Keratinocyte (primary cell): ENCODE data around the gene COL20A1. TPM values are rescaled to one million over a fixed set of nuclear protein-coding genes. Genes with fewer than 3 reads are reported as not detected.

ENCODE experiments used
- DNase-seq: peaks from one replicate; pipeline ENCODE4 v3.0.0-alpha.2; 2011; ENCODE audit warnings: low read depth, missing footprints, low spot score
- FAIRE-seq: peaks from 2 replicates; lab custom pipeline; 2011; peaks lifted over from hg19 to GRCh38; lab: Jason Lieb, UNC
- H2AFZ ChIP-seq: 2 replicates; pipeline ENCODE4 v1.6.0; 2012; ENCODE audit warnings: low read length, control low read depth, inconsistent platforms; ENCODE audit not compliant: control insufficient read depth
- H3K27ac ChIP-seq: 2 replicates; pipeline ENCODE4 v1.5.1; 2011; ENCODE audit warnings: low read length; ENCODE audit not compliant: control insufficient read depth, insufficient read depth
- H3K27me3 ChIP-seq: 3 replicates; pipeline ENCODE4 v1.6.0; 2011; ENCODE audit warnings: low read length; ENCODE audit not compliant: control insufficient read depth, insufficient read depth; ENCODE audit errors: extremely low read depth
- H3K36me3 ChIP-seq, 2 experiments: 2 replicates in 1 of 2; 3 replicates in 1 of 2; pipeline ENCODE4 v1.5.1; 2011; ENCODE audit warnings: low read length in 2 of 2, mild to moderate bottlenecking in 1 of 2; ENCODE audit not compliant: control insufficient read depth in 2 of 2, insufficient read depth in 2 of 2; ENCODE audit errors: extremely low read depth in 1 of 2
- H3K4me1 ChIP-seq: 3 replicates; pipeline ENCODE4 v1.5.1; 2011; ENCODE audit warnings: low read length; ENCODE audit not compliant: control insufficient read depth, insufficient read depth; ENCODE audit errors: extremely low read depth
- H3K4me2 ChIP-seq: 3 replicates; pipeline ENCODE4 v1.6.0; 2011; ENCODE audit warnings: low read depth, low read length; ENCODE audit not compliant: control insufficient read depth, insufficient read depth; ENCODE audit errors: extremely low read depth
- H3K4me3 ChIP-seq, 3 experiments: fragments of 200-600 bp in 1 of 3; sonication (generic) in 1 of 3; 2 replicates in 2 of 3; 3 replicates in 1 of 3; pipeline ENCODE4 v1.5.1; 2011 to 2016; ENCODE audit warnings: low read length in 3 of 3, mild to moderate bottlenecking in 3 of 3, control low read depth in 2 of 3, inconsistent platforms in 1 of 3, low read depth in 1 of 3, mixed read lengths in 1 of 3, mixed run types in 1 of 3, moderate library complexity in 1 of 3; ENCODE audit not compliant: control insufficient read depth in 2 of 3, insufficient read depth in 2 of 3; ENCODE audit errors: extremely low read depth in 1 of 3
- H3K79me2 ChIP-seq: 2 replicates; pipeline ENCODE4 v1.6.0; 2012; ENCODE audit warnings: low read length; ENCODE audit not compliant: control insufficient read depth, insufficient read depth
- H3K9ac ChIP-seq: 3 replicates; pipeline ENCODE4 v1.6.0; 2011; ENCODE audit warnings: low read length; ENCODE audit not compliant: control insufficient read depth, insufficient read depth; ENCODE audit errors: extremely low read depth
- H3K9me1 ChIP-seq: 3 replicates; pipeline ENCODE4 v1.6.0; 2011; ENCODE audit warnings: low read length; ENCODE audit not compliant: control insufficient read depth, insufficient read depth; ENCODE audit errors: extremely low read depth
- H3K9me3 ChIP-seq: 2 replicates; pipeline ENCODE4 v1.5.1; 2012; ENCODE audit warnings: low read depth, low read length; ENCODE audit not compliant: control insufficient read depth
- H4K20me1 ChIP-seq: 3 replicates; pipeline ENCODE4 v1.6.0; 2011; ENCODE audit warnings: low read length; ENCODE audit not compliant: control insufficient read depth, insufficient read depth; ENCODE audit errors: extremely low read depth
- EZH2 ChIP-seq: IDR thresholded peaks from one replicate; pipeline ENCODE4 v1.6.1; 2012; ENCODE audit warnings: inconsistent platforms, mild to moderate bottlenecking, low read length, moderate library complexity
- dilution Hi-C: fragments of 300-500 bp; cut with MboI; formaldehyde crosslinking; loops from one replicate; pipeline ENCODE4 v1.7.0; 2020; ENCODE audit warnings: low sequenced_read_pairs; ENCODE audit not compliant: extremely low pct_ligation_motif_present
- polyA plus RNA-seq, 5 experiments: library from polyadenylated mRNA; depleted of rRNA in 3 of 5; stranded (reverse) in 3 of 5; stranded (forward) in 1 of 5; unstranded in 1 of 5; fragments of >200 nt; gene quantifications; 1 replicate in 1 of 5; 2 replicates in 3 of 5; 3 replicates in 1 of 5; pipeline versions ENCODE4 v1.2.1 to v1.2.3, GENCODE V29; 2011 to 2012; ENCODE audit warnings: missing spikeins in 2 of 5, low read depth in 1 of 5, low replicate concordance in 1 of 5
- TF ChIP-seq, protein P1 (sequence below), 3 experiments: IDR thresholded peaks in 1 of 3; conservative IDR thresholded peaks in 1 of 3; optimal IDR thresholded peaks in 1 of 3; 2 replicates in 2 of 3; 3 replicates in 1 of 3; pipeline versions ENCODE3 to v1.5.1; 2011; ENCODE audit warnings: low read length in 3 of 3, mild to moderate bottlenecking in 3 of 3, moderate library complexity in 2 of 3, control low read depth in 1 of 3, inconsistent platforms in 1 of 3; ENCODE audit not compliant: insufficient read depth in 2 of 3; ENCODE audit errors: extremely low read depth in 1 of 3

The COL20A1 gene
- polyA plus RNA-seq, 1 donor (not counting 4 experiments of a cell fraction or from before 2014, with no cell fraction given), result not detected

DNA sequence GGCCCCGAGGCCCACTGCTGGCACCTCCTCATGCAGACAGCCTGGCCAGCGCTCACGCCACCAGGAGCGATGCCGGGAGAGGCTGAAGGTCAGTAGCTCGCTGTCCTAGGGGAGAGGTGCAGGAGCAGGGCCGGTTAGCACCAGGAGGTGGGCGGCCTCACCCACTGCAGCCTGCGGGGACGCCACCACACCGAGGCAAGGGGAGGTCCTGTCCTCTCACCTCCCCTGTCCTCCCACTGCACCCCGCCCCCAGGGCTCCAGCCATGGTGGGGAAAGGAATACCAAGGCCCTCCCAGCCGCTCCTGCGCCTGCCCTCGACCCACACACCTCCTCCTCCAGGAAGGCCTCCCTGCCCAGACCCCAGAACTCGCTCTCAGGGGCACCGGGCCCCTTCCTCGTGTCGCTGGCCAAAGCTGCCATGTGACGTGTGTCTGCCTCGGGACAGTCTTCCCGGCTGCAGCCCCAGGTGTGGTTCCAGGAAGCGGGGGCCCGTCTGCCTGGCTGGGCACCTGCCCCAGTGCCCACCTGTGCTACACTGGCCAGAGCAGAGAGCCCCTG lies 45.2 kb upstream of the COL20A1 start:
- FAIRE-seq (no peak), DNase-seq (no peak)
- Histone ChIP-seq H3K9me1 (no peaks in the 10 kb centered on the region), H3K4me2 (no peak overlapping the region), H4K20me1 (no peaks in the 10 kb centered on the region), H3K4me1 (no peaks in the 10 kb centered on the region), H3K36me3 (no peaks in the 10 kb centered on the region), H3K27ac (no peak overlapping the region), H3K79me2 (no peaks in the 10 kb centered on the region), H3K9ac (no peak overlapping the region), H2AFZ (no peak overlapping the region), H3K4me3 (no peak overlapping the region), H3K27me3 (peaks cover 41% of the 10 kb centered on the region), H3K9me3 (no peaks in the 10 kb centered on the region)
- dilution Hi-C loops, result no loop called here
- no peak for TF ChIP-seq EZH2
- TF ChIP-seq, protein P1, sequence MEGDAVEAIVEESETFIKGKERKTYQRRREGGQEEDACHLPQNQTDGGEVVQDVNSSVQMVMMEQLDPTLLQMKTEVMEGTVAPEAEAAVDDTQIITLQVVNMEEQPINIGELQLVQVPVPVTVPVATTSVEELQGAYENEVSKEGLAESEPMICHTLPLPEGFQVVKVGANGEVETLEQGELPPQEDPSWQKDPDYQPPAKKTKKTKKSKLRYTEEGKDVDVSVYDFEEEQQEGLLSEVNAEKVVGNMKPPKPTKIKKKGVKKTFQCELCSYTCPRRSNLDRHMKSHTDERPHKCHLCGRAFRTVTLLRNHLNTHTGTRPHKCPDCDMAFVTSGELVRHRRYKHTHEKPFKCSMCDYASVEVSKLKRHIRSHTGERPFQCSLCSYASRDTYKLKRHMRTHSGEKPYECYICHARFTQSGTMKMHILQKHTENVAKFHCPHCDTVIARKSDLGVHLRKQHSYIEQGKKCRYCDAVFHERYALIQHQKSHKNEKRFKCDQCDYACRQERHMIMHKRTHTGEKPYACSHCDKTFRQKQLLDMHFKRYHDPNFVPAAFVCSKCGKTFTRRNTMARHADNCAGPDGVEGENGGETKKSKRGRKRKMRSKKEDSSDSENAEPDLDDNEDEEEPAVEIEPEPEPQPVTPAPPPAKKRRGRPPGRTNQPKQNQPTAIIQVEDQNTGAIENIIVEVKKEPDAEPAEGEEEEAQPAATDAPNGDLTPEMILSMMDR (optimal IDR thresholded peaks at IDR 0.05 in 1 of 3, IDR thresholded peaks at IDR 0.05 in 1 of 3, conservative IDR thresholded peaks at IDR 0.05 in 1 of 3; ENCODE audit: extremely low read depth in 1 of 3, insufficient read depth in 2 of 3, low read length in 3 of 3), result no peak

DNA sequence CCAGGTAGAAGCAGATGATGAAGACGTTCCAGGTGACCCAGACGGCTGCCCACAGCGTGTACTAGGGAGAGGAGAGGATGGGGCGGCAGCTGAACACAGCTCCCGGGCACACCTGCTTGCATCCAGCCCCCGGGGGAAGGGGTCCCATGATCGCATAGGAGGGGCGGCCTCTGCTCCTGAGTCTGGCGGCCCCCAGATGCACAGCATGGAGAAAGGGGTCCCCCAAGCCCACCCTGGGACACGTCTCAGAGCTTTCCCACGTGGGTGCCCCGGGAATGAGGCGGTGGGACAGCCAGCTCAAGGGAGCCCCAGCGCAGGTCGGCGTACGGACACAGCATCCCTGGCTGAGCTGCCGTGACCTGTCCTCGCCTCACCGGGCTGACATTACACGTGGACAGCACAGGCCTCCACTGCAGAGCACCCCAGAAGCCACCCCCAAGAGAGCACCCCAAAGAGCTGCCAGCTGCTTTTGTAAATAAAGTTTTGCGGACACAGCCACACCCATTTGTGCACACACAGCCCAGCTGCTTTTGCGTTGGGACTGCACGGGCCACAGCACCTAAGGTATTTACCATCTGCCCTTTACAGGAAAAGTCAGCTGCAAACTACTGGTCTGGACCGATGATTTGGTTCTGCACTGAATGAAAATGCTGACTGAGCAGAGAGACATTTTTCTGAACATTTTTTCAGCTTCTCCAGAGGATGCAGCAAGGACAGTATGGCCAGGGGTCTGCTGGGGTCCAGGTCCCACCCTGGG lies 44.0 kb upstream of the COL20A1 start:
- Histone ChIP-seq H3K27ac (no peak overlapping the region), H3K36me3 (no peaks in the 10 kb centered on the region), H4K20me1 (no peaks in the 10 kb centered on the region), H3K9ac (no peak overlapping the region), H3K9me1 (no peaks in the 10 kb centered on the region), H3K4me1 (no peaks in the 10 kb centered on the region), H3K4me2 (no peak overlapping the region), H3K27me3 (peaks cover 53% of the 10 kb centered on the region), H3K4me3 (no peak overlapping the region), H2AFZ (no peak overlapping the region), H3K9me3 (no peaks in the 10 kb centered on the region), H3K79me2 (no peaks in the 10 kb centered on the region)
- TF ChIP-seq, protein P1 (optimal IDR thresholded peaks at IDR 0.05 in 1 of 3, IDR thresholded peaks at IDR 0.05 in 1 of 3, conservative IDR thresholded peaks at IDR 0.05 in 1 of 3; ENCODE audit: extremely low read depth in 1 of 3, insufficient read depth in 2 of 3, low read length in 3 of 3), result no peak
- no peak for TF ChIP-seq EZH2
- no peak for FAIRE-seq
- dilution Hi-C loops, result no loop called here
- no peak for DNase-seq
